HT1080 (cell line): Measurements from ENCODE around the gene FAM114A1. TPM values are rescaled to one million over a fixed set of nuclear protein-coding genes. Genes with fewer than 3 reads are reported as not detected.
"Not testable (repeated sequence)": the region's sequence is repeated elsewhere in the genome, so short reads cannot be mapped to it uniquely, and the experiment has no call there.

ENCODE experiments used
- DNase-seq: peaks from one replicate; pipeline ENCODE4 v3.0.0-alpha.2; 2015; ENCODE audit warnings: low read depth
- total RNA-seq: library from RNA; depleted of rRNA; stranded (reverse); fragments of >200 nt; shearing (Covaris generic); gene quantifications from 2 replicates; pipeline ENCODE4 v1.2.3, GENCODE V29; 2014

The FAM114A1 gene
- total RNA-seq, 1 experiment from 2014 or later = 28.5 TPM

- DNase-seq = no peak
Observed at GRCh38 chr4:38930204-38930603, 62.6 kb downstream of the FAM114A1 start.

DNA sequence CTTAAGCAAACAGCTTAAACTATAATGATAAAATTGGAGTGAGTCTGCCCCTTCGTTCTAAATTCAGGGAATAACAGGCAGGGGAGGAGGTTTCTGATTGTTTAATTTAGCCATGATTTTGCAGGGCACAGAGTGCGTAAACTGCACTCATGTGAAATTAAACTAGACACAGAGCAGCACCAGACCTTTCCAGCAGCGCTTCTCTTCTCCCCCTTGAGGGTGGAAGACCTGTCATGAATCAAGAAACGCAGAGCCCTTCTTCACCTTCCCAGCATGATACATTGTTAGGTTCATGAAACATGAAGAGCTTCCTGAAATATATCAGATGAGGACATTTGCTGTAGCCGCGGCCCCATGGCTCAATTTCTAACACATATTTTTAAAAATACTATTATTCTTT is 63.1 kb downstream of the FAM114A1 start:
- no peak for DNase-seq

- DNase-seq = no peak
Observed at GRCh38 chr4:38931125-38931524, 63.5 kb downstream of the FAM114A1 start.

DNA sequence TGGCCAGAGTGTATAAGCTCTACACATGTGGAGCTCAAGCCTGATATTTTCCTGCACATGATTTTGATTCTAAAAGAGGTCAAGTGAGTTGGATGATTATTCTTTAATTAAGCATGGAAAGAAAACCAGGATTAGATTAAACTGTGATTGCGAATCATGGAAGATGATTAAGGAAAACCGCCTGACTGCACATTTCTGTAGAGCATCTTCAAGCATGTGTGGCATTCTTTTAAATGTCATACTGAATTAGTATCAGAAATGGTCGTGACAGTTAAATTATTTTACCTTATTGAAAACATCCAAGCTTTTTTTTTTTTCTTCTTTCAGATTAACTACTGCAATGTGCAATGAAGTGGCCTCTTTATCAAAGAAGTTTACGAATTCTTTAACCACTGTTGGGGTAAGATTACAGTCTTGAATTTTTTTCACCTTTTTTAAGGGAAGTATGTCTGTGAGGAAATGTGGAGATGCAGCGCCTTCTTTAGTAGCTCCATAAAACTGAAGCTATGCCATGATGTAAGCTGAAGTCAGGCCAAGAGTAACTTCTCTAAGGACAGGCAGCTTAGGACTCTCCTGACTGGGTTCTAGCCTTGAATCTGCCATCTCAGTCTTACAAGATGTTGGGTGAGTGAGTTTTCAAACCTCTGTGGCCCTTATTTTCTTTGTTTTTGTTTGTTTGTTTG is 67.9 kb downstream of the FAM114A1 start:
- no peak for DNase-seq

DNA sequence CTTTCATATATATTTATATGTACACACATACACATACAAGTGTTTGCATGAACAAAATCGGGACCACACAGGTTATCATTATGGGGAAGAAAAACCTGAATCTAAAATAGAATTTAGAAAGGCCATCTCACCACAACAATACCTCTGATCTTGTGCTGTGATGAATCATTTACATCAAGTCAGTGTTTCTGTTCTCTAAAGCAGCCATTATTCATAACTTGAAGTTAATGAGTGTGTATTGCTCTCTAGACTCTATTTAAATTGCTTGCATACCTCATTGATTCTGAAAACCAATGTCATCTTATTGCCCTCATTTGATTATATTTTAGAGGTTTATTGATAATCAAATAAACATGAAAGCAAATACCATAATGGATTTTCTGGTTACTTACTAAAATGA is 71.6 kb downstream of the FAM114A1 start:
- DNase-seq = no peak

- DNase-seq = no peak
Observed at GRCh38 chr4:38940476-38940875, 72.9 kb downstream of the FAM114A1 start.

DNA sequence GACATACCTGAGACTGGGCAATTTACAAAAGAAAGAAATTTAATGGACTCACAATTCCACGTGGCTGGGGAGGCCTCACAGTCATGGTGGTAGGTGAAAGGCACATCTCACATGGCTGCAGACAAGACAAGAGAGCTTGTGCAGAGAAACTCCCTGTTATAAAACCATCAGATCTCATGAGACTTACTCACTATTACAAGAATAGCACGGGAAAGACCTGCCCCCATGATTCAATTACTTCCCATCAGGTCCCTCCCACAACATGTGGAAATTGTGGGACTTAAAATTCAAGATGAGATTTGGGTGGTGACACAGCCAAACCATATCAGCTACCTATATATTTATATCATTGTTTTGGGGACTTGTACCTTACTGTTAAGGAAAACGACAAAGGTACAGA is 74.3 kb downstream of the FAM114A1 start:
- DNase-seq = peak; percentile 43

GRCh38 chr4:38943343-38943742 is 75.7 kb downstream of the FAM114A1 start:
- no peak for DNase-seq

DNA sequence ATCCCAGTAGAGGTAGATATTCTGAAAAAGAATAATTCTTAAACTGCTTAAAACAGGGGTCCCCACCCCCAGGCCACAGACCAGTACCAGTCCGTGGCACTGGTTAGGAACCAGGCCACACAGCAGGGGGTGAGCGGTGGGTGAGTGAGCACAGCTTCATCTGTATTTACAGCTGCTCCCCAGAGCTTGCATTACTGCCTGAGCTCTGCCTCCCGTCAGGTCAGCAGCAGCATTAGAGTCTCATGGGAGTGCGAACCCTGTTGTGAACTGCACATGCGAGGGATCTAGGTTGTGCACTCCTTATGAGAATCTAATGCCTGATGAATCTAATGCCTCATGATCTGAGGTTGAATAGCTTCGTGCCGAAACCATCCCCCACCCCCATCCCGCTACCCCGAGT is 76.8 kb downstream of the FAM114A1 start:
- no peak for DNase-seq

- DNase-seq = no peak
Observed at GRCh38 chr4:38946919-38947318, 79.3 kb downstream of the FAM114A1 start.

DNA sequence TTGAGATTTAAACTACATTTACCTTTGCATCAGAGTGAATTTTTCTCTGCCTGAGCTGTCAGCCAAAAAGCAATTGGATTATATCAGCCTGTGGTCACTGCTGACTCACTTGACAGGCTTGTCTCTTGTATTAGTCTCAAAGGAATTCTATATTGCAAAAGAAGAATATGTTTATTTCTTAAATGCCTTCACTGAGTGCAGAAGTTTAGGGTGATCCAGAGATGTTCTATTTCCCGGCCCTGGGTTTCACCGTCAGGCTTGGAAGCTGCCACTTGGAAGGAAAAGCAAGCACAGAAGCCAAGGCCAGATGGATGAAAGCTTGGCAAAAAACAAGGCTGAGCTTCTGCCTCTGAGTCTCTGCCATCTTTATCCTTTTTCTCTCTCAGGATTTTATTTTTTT is 80.9 kb downstream of the FAM114A1 start:
- peak; percentile 87 for DNase-seq

- DNase-seq = peak; percentile 77
Observed at GRCh38 chr4:38949411-38950051, 81.9 kb downstream of the FAM114A1 start.

DNA sequence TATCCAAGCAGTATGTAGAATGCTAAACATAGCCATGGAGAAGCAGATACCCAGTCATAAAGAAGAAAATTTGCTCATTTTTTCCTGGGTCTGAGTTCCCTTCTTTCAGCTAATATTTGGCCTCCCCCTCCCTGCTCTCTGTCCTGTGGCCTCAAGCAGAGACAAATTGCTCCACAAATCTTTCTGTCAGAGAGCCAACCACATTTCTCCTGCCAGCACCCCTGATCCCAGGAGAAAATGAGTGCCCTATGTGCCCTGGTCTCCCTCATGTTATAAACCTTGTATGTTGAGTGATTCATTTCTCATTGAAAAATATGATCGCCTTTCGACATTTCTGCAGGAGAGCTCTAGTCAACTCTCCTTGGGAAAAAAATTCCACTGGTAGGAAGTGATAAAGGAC is 82.6 kb downstream of the FAM114A1 start:
- DNase-seq = no peak

DNA sequence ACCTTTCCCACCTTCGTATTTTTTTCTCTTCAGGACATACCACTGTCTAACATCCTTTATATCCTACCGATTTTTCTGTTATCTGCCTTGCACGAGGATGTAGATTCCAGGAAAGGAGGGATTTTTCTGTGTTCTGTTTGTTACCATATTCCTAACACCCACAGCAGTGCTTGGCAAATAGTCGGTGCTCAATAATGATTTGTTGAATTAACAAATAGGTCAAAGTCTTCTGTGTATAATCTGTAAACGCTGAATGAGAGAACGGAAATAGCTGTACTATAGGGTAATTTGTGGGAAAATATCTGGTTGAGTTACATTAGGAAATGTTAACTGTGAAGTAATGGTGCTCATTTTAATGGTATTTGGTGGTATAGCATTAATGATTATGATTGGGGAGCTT is 83.1 kb downstream of the FAM114A1 start:
- DNase-seq = no peak

DNA sequence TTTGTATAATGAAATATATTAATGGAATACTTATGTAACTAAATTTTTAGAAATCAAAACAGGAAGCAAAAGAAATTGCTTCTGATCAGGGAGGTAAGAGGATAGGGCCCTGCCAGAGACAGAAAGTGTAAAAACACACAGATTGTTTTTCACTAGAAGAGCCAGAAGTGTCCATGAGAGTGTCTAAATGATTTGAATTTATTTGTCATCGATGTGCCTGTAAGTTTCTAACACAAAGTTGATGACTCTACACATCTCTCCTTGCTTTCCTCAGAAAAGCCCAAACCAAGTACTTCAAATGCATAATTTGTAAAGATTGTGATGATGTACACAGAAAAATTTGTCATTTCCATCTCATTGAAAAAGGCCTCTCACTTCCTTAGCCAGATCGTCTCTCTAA is 84.0 kb downstream of the FAM114A1 start:
- DNase-seq = no peak

DNA sequence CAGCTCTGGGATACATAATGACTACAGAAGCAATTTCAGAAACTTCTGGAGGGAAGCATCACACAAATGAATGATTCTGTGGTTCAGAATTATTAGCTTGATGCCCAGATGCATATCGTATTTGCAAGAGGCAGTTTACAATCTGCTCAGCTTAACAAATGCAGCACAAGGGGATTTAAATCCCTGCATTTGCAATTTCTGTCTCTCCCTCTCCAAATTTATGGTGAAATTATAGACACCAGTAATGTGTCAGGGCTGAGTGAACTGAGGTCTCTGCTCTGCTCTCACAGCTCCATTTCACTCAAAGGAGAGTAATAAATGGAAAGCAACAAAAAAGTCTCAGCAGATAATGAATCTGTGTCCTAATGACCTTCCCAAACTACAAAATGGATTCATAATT is 84.4 kb downstream of the FAM114A1 start:
- no peak for DNase-seq

GRCh38 chr4:38954727-38955126 is 87.1 kb downstream of the FAM114A1 start:
- DNase-seq = no peak

DNA sequence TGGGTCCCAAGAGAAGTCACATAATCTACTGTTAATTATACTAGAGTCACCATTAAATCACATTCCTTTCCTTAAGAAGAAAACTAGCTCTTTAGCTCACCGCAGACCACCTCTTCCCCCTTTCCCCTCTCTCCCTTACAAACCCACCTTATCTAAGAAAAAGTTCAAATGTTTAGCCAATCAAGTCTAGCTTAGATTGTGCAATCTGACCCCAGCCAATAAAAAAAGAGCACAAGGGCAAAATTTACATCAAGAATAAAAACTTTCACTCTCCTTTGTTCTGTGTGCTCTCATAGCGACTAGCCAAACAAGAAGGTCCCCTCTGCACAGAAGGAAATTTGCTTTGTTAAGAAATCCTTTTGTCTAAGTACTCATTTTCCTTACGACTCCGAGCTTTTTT is 88.4 kb downstream of the FAM114A1 start:
- no peak for DNase-seq

- no peak for DNase-seq
Observed at GRCh38 chr4:38957261-38957815, 89.7 kb downstream of the FAM114A1 start.

- DNase-seq = no peak
Observed at GRCh38 chr4:38957893-38958292, 90.3 kb downstream of the FAM114A1 start.

DNA sequence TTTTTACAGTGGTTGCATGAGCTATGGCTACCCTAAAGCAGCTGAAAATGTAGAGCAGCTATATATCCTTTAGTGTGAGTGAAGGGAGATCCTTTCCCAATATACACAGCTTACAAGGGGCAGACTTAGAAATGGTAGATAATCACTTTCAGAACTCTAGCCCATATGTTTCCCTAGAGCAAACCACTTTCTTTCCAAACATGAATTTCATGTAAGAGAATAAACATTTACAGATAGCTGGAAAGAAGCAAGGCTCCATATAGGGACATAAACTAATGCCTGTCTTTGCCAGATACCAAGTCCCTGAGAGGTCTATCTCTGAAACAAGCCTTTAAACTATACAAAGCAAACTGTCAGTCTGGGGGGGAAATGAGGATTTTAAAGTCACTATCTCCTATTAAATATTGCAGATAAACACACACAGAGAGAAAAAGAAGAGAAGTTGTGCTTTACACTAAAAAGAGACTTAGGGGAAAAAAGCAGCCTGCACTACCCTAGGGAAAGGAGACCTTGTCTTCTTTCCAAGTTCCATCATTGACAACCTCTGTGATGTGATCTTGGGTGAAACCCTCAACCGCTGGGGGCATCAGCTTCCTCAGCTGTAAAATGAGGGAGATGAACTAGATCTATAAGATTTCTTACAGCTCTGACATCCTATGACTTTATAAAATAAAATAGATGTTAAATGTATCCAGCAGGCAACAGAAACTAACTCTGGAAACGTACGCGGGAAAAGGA is 91.0 kb downstream of the FAM114A1 start:
- DNase-seq = no peak

GRCh38 chr4:38959248-38959647 is 91.6 kb downstream of the FAM114A1 start:
- not testable (repeated sequence) for DNase-seq
